ENCODE measurements around the gene VGLL4. TPM values are rescaled to one million over a fixed set of nuclear protein-coding genes. Genes with fewer than 3 reads are reported as not detected.

Gene VGLL4
- total RNA-seq, 1 experiment from 2014 or later, result 42.1 TPM

GRCh38 chr3:11536132-11536935 is 107.4 kb downstream of the VGLL4 start:
- no peak overlapping the region for H3K4me3 Mint-ChIP-seq
- no peak for DNase-seq
- no peaks in the 10 kb centered on the region for H3K79me1 ChIP-seq (ENCODE audit: insufficient read depth, low read depth, low read length, poor library complexity, severe bottlenecking)

More at GRCh38 chr3:11536132-11536935, 107.4 kb downstream of the VGLL4 start:
- Mint-ChIP-seq H3K4me1 (peaks cover 9 to 12% of the 10 kb centered on the region in 2 experiments), H3K27me3 (ENCODE audit: low read depth) (no peaks in the 10 kb centered on the region), H3K27ac (peak overlapping the region in 1 of 3 experiments; percentile 15; a peak in 1 of 7 replicates), H3K36me3 (ENCODE audit: insufficient read depth in 1 of 3, low read depth in 3 of 3) (no peaks in the 10 kb centered on the region), H3K9me3 (no peaks in the 10 kb centered on the region)
- Histone ChIP-seq H2BK5ac (ENCODE audit: insufficient read length, low read length) (no peak overlapping the region), H3K4me2 (ENCODE audit: insufficient read depth, insufficient read length, low read length) (no peak overlapping the region), H3K56ac (ENCODE audit: insufficient read length, low read depth, low read length) (no peak overlapping the region), H3K27me3 (ENCODE audit: insufficient read depth, low read length) (no peaks in the 10 kb centered on the region), H2BK12ac (ENCODE audit: insufficient read length, low read depth, low read length) (no peak overlapping the region), H3K4ac (ENCODE audit: low read depth, low read length) (no peak overlapping the region), H3K27ac (ENCODE audit: insufficient read length, low read depth, low read length) (no peak overlapping the region), H2BK20ac (ENCODE audit: low read depth, low read length, poor library complexity, severe bottlenecking) (no peak overlapping the region), H4K91ac (ENCODE audit: insufficient read length, low read depth, low read length) (no peak overlapping the region), H2AK5ac (ENCODE audit: insufficient read length, low read length) (no peak overlapping the region), H3K9ac (ENCODE audit: extremely low read depth, insufficient read length, low read length) (no peak overlapping the region), H3K14ac (ENCODE audit: insufficient read depth, low read length) (no peak overlapping the region), H3K23ac (ENCODE audit: insufficient read length, low read depth, low read length) (no peak overlapping the region), H3T11ph (ENCODE audit: low read length) (no peak overlapping the region), H2AFZ (ENCODE audit: low read length) (no peak overlapping the region), H3K4me1 (ENCODE audit: insufficient read depth, low read length) (no peaks in the 10 kb centered on the region), H3K23me2 (ENCODE audit: insufficient read length, low read depth, low read length, poor library complexity, severe bottlenecking) (no peaks in the 10 kb centered on the region), H4K5ac (ENCODE audit: insufficient read length, low read depth, low read length) (no peak overlapping the region), H4K20me1 (ENCODE audit: control insufficient read depth, insufficient read depth, insufficient read length) (no peaks in the 10 kb centered on the region), H3K9me3 (ENCODE audit: control insufficient read depth, low read depth, low read length) (no peaks in the 10 kb centered on the region), H3K79me2 (ENCODE audit: insufficient read depth, low read length) (no peaks in the 10 kb centered on the region), H2BK15ac (ENCODE audit: low read depth, low read length) (no peak overlapping the region), H2BK120ac (ENCODE audit: low read depth, low read length, poor library complexity, severe bottlenecking) (no peak overlapping the region), H3K18ac (ENCODE audit: insufficient read length, low read depth, low read length) (no peak overlapping the region), H4K8ac (replicated peaks; ENCODE audit: insufficient read length, low read depth, low read length) (no peak overlapping the region)
- peak; percentile 34; the same call in 2 of the 3 replicates for TF ChIP-seq CTCF (conservative IDR thresholded peaks at IDR 0.05)
- no CpG with 5 or more reads among the region's 23 CpGs for WGBS (ENCODE audit: extremely low coverage, insufficient read length, low lambda C conversion rate)

Measured in H9 (cell line).